Upper lobe of left lung (tissue), 6 donors: ENCODE data around the gene PCBP3. TPM values are rescaled to one million over a fixed set of nuclear protein-coding genes. Genes with fewer than 3 reads are reported as not detected.

Source experiments
- ATAC-seq, 2 donors: fragments of 200-7000 bp; cut with Tn5 transposase; one replicate each; pipeline ENCODE4 v1.9.1; 2022; ENCODE audit warnings: mild to moderate bottlenecking in 2 of 2, moderate library complexity in 2 of 2; ENCODE audit not compliant: low FRiP score in 2 of 2
- DNase-seq, 2 donors: peaks; one replicate each; pipeline ENCODE4 v3.0.0-alpha.2; 2019 to 2020
- H3K27ac ChIP-seq, 4 donors: fragments of 200-600 bp; sonication (generic); one replicate each; pipeline ENCODE4 v1.5.1; 2016 to 2019
- H3K27me3 ChIP-seq, 4 donors: fragments of 200-600 bp; sonication (generic); one replicate each; pipeline ENCODE4 v1.5.1; 2017 to 2019
- H3K36me3 ChIP-seq, 4 donors: fragments of 200-600 bp; sonication (generic); one replicate each; pipeline ENCODE4 v1.5.1; 2016 to 2019
- H3K4me1 ChIP-seq, 4 donors: fragments of 200-600 bp; sonication (generic); one replicate each; pipeline ENCODE4 v1.5.1; 2018 to 2019
- H3K4me3 ChIP-seq, 4 donors: fragments of 200-600 bp; sonication (generic); one replicate each; pipeline ENCODE4 v1.5.1; 2017 to 2019; ENCODE audit warnings: mild to moderate bottlenecking in 2 of 4, moderate library complexity in 1 of 4
- H3K9me3 ChIP-seq, 4 donors: fragments of 200-600 bp; sonication (generic); one replicate each; pipeline ENCODE4 v1.5.1; 2018 to 2019
- EP300 ChIP-seq, 4 donors: sonication (generic); formaldehyde crosslinking; IDR thresholded peaks; one replicate each; pipeline ENCODE4 v1.5.1; 2017; ENCODE audit warnings: antibody characterized with exemption in 4 of 4, control low read depth in 2 of 4
- POLR2A ChIP-seq, 4 donors: fragments of 450-650 bp; IDR thresholded peaks; one replicate each; pipeline ENCODE4 v1.5.1; 2016 to 2017; ENCODE audit warnings: antibody characterized with exemption in 4 of 4, mild to moderate bottlenecking in 2 of 4
- POLR2AphosphoS5 ChIP-seq, 2 donors: sonication (generic); formaldehyde crosslinking; IDR thresholded peaks; one replicate each; pipeline ENCODE4 v1.5.1; 2017; ENCODE audit warnings: antibody characterized with exemption in 2 of 2
- WGBS, 2 donors: methylation state at CpG; one replicate each; pipeline ENCODE4 v1.1.5; 2017 to 2018; 5-methylcytosine and 5-hydroxymethylcytosine counted together
- total RNA-seq, 6 donors: library from RNA; depleted of rRNA in 4 of 6; stranded (reverse); fragments of >200 nt in 4 of 6; gene quantifications; one replicate each; pipeline versions ENCODE4 v1.1.0 to v1.2.1, GENCODE V29; 2016 to 2021
- TF ChIP-seq, protein P1 (sequence below), 6 experiments: fragments of 450-650 bp in 4 of 6; fragments of 200-600 bp in 2 of 6; sonication (generic) in 2 of 6; IDR thresholded peaks; one replicate each; pipeline ENCODE4 v1.5.1; 2016 to 2019; ENCODE audit warnings: antibody characterized with exemption in 6 of 6
- donor health status: DM: no; HTN: no; CAD: no; lungs with moderate emphysema.
- donor health status: DM: no; HTN: yes; CAD: no; lungs with severe emphysema.

PCBP3 gene
- total RNA-seq, 6 donors from 2014 or later: 0.78 to 10.5 (median 3.3) TPM

DNA sequence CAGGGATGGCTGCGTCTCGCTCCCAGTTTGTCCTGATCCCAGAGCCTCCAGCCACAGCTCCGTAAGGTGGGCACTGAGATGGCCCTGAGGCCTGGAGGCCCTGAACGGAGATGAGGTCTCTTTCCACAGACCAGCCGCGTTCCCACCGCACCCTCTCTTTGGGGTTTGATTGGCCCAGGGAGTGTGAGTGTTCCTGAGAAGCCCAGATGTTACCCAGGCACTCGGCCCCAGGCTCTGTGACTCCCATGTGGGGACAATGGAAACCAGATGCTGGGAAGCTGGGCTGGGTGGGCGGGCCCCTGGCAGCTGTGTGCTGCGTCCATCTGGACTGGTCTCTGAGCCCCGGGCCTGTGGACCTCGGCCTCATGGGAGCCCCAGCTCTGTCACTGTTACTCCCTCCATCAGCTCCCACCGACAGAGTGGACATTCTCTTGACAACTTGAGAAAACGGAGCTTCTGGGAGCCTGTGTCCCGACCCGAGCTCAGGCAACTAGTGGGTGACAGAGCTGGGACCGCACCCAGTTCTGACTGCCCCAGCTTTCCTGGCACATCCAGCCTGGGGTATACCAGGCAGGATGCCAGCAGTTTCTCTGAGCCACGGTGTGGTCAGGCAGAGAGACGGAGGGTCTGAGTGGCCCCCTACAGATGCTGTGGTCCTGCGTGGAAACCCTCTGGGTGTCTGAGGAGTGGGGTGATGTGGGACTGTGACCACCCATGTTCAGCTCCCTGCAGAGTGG lies 328.3 kb downstream of the PCBP3 start:
- Histone ChIP-seq H3K4me3 (peak overlapping the region in 1 of 4 donors; percentile 45), H3K27me3 (peaks cover 0 to 24% (median 11%) of the 10 kb centered on the region in 4 donors)
- TF ChIP-seq POLR2A (IDR thresholded peaks at IDR 0.05) (no peak), EP300 (IDR thresholded peaks at IDR 0.05) (no peak)
- TF ChIP-seq, protein P1, sequence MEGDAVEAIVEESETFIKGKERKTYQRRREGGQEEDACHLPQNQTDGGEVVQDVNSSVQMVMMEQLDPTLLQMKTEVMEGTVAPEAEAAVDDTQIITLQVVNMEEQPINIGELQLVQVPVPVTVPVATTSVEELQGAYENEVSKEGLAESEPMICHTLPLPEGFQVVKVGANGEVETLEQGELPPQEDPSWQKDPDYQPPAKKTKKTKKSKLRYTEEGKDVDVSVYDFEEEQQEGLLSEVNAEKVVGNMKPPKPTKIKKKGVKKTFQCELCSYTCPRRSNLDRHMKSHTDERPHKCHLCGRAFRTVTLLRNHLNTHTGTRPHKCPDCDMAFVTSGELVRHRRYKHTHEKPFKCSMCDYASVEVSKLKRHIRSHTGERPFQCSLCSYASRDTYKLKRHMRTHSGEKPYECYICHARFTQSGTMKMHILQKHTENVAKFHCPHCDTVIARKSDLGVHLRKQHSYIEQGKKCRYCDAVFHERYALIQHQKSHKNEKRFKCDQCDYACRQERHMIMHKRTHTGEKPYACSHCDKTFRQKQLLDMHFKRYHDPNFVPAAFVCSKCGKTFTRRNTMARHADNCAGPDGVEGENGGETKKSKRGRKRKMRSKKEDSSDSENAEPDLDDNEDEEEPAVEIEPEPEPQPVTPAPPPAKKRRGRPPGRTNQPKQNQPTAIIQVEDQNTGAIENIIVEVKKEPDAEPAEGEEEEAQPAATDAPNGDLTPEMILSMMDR (IDR thresholded peaks at IDR 0.05): no peak

DNA sequence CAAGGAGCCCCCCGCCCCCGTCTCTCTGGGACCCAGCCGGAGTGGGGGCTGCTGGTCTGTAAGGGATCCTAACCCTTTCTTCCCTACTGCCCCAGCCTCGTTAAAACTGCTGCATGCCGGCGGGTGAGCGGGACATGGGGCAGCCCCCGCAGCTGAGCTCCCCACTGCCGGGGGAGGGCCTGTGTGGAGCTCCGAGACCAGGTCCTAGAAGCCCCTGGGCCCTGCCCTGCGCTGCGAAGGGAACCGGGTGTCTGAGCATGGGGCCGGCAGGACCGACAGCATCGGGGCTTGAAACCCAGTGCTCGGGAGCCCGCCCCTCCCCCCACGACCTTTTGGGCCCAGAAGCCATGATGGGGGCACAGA lies 328.8 kb downstream of the PCBP3 start:
- peaks cover 0 to 24% (median 11%) of the 10 kb centered on the region in 4 donors for H3K27me3 ChIP-seq
- WGBS, 2 donors: 41 to 60% methylated on average over 7 to 13 of the region's 19 CpGs
- ATAC-seq (peak in 1 of 2 donors; percentile 5), DNase-seq (peak in 1 of 2 donors; percentile 85)
- no peaks in the 10 kb centered on the region for H3K36me3 ChIP-seq
- H3K9me3 ChIP-seq: no peaks in the 10 kb centered on the region
- peak overlapping the region in 3 of 4 donors; percentile 45 to 55 (median 54) for H3K4me3 ChIP-seq
- H3K27ac ChIP-seq: peak overlapping the region; percentile 80 to 94 (median 90)
- TF ChIP-seq POLR2AphosphoS5 (IDR thresholded peaks at IDR 0.05) (no peak), EP300 (IDR thresholded peaks at IDR 0.05) (no peak), POLR2A (IDR thresholded peaks at IDR 0.05) (no peak)
- TF ChIP-seq, protein P1 (IDR thresholded peaks at IDR 0.05): no peak
- H3K4me1 ChIP-seq: peaks cover 36 to 50% (median 39%) of the 10 kb centered on the region in 4 donors

More for the DNA sequence above, 328.3 kb downstream of the PCBP3 start:
- Histone ChIP-seq H3K27ac (peak overlapping the region; percentile 80 to 94 (median 90)), H3K9me3 (no peaks in the 10 kb centered on the region), H3K4me1 (peaks cover 36 to 50% (median 39%) of the 10 kb centered on the region in 4 donors), H3K36me3 (no peaks in the 10 kb centered on the region)
- 77 to 78% methylated on average over 15 to 19 of the region's 20 CpGs for WGBS, 2 donors
- DNase-seq: peak in 1 of 2 donors; percentile 76
- ATAC-seq: peak; percentile 54 to 55

DNA sequence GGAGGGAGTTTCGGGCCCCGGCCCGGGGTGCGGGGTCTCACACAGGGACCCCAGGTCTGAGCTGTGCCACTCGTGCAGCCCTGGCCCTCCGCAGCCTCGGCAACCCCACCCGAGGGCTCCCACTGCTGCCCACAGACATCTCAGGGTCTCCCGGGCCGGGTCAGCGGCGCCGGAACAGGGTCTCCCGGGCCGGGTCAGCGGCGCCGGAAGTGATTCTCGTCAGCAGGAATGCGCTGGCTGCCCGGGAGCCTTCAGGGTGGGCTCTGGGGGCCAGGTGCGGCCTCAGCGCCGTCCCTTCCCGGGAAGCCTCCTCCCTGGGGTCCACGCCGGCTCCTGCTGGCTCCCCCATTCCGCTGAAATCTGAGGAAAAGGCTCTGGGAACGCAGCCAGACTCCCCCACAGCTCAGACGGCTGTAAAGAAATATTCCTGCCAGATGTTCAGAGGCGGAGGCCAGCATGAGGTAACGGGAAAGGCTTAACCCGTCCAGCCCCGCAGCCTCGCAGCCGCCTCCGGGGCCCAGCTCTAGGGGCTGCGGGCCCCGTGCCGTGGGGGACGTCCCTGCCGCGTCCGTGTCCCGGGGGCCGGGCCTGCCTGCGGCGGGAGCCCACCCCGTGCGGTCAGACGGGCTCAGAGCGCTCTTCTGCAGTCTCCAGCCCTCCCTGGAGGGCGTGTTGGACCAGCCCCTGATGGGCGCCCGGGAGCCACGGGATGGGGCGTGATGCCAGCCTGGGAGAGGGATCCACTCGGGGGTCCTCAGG lies 329.4 kb downstream of the PCBP3 start:
- WGBS, 2 donors: 0 to 5% methylated on average over 9 to 32 of the region's 58 CpGs
- TF ChIP-seq, protein P1 (IDR thresholded peaks at IDR 0.05): peak in 1 of 6 experiments; percentile 4
- TF ChIP-seq POLR2AphosphoS5 (IDR thresholded peaks at IDR 0.05): peak in 1 of 2 donors; percentile 28
- no peak for TF ChIP-seq EP300 (IDR thresholded peaks at IDR 0.05)
- peak in 1 of 4 donors; percentile 24 for TF ChIP-seq POLR2A (IDR thresholded peaks at IDR 0.05)
- peak in 1 of 2 donors; percentile 88 for DNase-seq
- Histone ChIP-seq H3K27ac (peak overlapping the region; percentile 80 to 94 (median 90)), H3K4me1 (peaks cover 36 to 50% (median 39%) of the 10 kb centered on the region in 4 donors), H3K9me3 (no peaks in the 10 kb centered on the region), H3K4me3 (peak overlapping the region; percentile 6 to 55 (median 50)), H3K36me3 (no peaks in the 10 kb centered on the region), H3K27me3 (peaks cover 0 to 24% (median 11%) of the 10 kb centered on the region in 4 donors)
- ATAC-seq: peak; percentile 15 to 81

DNA sequence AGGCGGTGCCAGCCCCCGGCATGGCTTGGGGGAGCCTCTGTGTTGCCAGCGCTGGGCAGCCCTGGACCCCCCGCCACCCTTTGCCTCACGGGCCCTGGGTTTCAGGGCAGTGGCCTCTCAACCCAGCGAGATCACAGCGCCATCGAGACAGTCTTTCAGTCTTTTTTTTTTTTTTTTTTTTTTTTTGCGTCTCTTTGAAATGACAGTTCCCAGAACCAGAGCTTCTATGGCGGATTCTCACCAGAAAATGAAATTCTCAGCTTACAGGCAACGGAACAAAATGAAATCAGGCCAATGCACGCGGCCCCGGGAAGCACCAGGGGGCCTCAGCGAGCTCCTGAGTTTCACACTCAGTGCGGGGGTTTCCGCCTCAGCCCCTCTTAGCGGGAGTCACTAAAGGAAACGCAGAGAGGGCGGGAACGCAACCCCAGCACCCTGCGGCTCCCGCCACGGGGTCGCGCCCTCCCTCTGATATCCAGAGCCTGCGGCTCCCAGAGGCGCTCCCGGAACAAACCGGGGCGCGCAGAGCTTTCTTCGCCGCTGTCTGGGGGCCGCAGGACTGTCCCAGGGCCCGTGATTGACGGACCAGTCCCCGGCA lies 330.0 kb downstream of the PCBP3 start:
- TF ChIP-seq, protein P1 (IDR thresholded peaks at IDR 0.05): peak; percentile 42 to 73 (median 60)
- TF ChIP-seq POLR2AphosphoS5 (IDR thresholded peaks at IDR 0.05): peak; percentile 18 to 30
- no peak for TF ChIP-seq EP300 (IDR thresholded peaks at IDR 0.05)
- DNase-seq (peak; percentile 68 to 90), ATAC-seq (peak; percentile 59 to 68)
- peak overlapping the region; percentile 80 to 94 (median 90) for H3K27ac ChIP-seq
- peak overlapping the region; percentile 6 to 55 (median 50) for H3K4me3 ChIP-seq
- 1 to 3% methylated on average over 25 to 37 of the region's 38 CpGs for WGBS, 2 donors
- H3K36me3 ChIP-seq: no peaks in the 10 kb centered on the region
- no peaks in the 10 kb centered on the region for H3K9me3 ChIP-seq
- H3K4me1 ChIP-seq: peaks cover 36 to 50% (median 39%) of the 10 kb centered on the region in 4 donors
- peaks cover 0 to 24% (median 11%) of the 10 kb centered on the region in 4 donors for H3K27me3 ChIP-seq
